ENCODE results near the gene CDHR3. TPM values are rescaled to one million over a fixed set of nuclear protein-coding genes. Genes with fewer than 3 reads are reported as not detected.
"Not testable (repeated sequence)": the region's sequence is repeated elsewhere in the genome, so short reads cannot be mapped to it uniquely, and the experiment has no call there.

The CDHR3 gene
- total and polyA plus RNA-seq, 4 donors, result 1.0 to 10.5 (median 1.8) TPM

DNA sequence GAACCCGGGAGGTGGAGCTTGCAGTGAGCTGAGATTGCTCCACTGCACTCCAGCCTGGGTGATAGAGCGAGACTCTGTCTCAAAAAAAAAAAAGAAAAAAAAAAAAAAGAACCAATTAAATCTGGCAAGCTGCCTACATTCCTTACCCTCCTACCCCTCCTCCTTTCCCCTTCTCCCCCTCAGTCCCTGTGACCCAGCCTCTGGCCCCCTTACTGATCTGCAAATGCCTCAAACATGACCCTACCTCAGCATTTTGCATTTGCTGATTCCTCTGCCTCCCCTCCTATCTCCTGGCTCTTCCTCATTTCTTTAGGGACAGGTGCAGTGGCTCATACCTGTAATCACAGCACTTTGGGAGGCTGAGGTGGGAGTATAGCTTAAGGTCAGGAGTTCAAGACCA lies 19.3 kb downstream of the CDHR3 start:
- Histone ChIP-seq H3K4me3 (ENCODE audit: low read depth in 1 of 3, low read length in 3 of 3) (no peak overlapping the region), H3K9me3 (ENCODE audit: control insufficient read depth in 4 of 4, low read length in 3 of 4) (no peaks in the 10 kb centered on the region), H3K27me3 (ENCODE audit: control insufficient read depth in 4 of 4, insufficient read depth in 4 of 4, low read length in 3 of 4) (no peaks in the 10 kb centered on the region), H3K4me1 (ENCODE audit: control insufficient read depth in 4 of 4, insufficient read depth in 4 of 4, low read length in 3 of 4) (no peaks in the 10 kb centered on the region), H3K36me3 (ENCODE audit: control insufficient read depth in 4 of 4, insufficient read depth in 3 of 4, low read depth in 1 of 4, low read length in 3 of 4) (no peaks in the 10 kb centered on the region), H3K27ac (ENCODE audit: low read depth in 1 of 2, low read length in 2 of 2) (no peak overlapping the region), H3K9ac (ENCODE audit: low read depth in 1 of 2, low read length in 2 of 2) (no peak overlapping the region)
- no peak for DNase-seq (ENCODE audit: low spot score)
- TF ChIP-seq, protein P1, sequence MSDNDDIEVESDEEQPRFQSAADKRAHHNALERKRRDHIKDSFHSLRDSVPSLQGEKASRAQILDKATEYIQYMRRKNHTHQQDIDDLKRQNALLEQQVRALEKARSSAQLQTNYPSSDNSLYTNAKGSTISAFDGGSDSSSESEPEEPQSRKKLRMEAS (IDR thresholded peaks at IDR 0.05), result no peak
- no peak for TF ChIP-seq NR2F2 (IDR thresholded peaks at IDR 0.05)
- 100% methylated on average over 2 of the region's 2 CpGs for WGBS

- not testable (repeated sequence) for H3K9ac ChIP-seq (ENCODE audit: low read depth in 1 of 2, low read length in 2 of 2); H3K27me3 ChIP-seq (ENCODE audit: control insufficient read depth in 4 of 4, insufficient read depth in 4 of 4, low read length in 3 of 4); H3K36me3 ChIP-seq (ENCODE audit: control insufficient read depth in 4 of 4, insufficient read depth in 3 of 4, low read depth in 1 of 4, low read length in 3 of 4); H3K9me3 ChIP-seq (ENCODE audit: control insufficient read depth in 4 of 4, low read length in 3 of 4); DNase-seq (ENCODE audit: low spot score); H3K4me3 ChIP-seq (ENCODE audit: low read depth in 1 of 3, low read length in 3 of 3); H3K27ac ChIP-seq (ENCODE audit: low read depth in 1 of 2, low read length in 2 of 2); H3K4me1 ChIP-seq (ENCODE audit: control insufficient read depth in 4 of 4, insufficient read depth in 4 of 4, low read length in 3 of 4)
- 97% methylated on average over 6 of the region's 6 CpGs for WGBS
Observed at GRCh38 chr7:105984808-105985207, 21.7 kb downstream of the CDHR3 start.

- no peaks in the 10 kb centered on the region for H3K4me1 ChIP-seq (ENCODE audit: control insufficient read depth in 4 of 4, insufficient read depth in 4 of 4, low read length in 3 of 4)
- H3K27ac ChIP-seq (ENCODE audit: low read depth in 1 of 2, low read length in 2 of 2), result no peak overlapping the region
- no peak for DNase-seq (ENCODE audit: low spot score)
- TF ChIP-seq, protein P1 (IDR thresholded peaks at IDR 0.05), result no peak
- TF ChIP-seq RXRA (IDR thresholded peaks at IDR 0.05), result no peak
- TF ChIP-seq HNF4G (IDR thresholded peaks at IDR 0.05), result no peak
- TF ChIP-seq, protein P2, sequence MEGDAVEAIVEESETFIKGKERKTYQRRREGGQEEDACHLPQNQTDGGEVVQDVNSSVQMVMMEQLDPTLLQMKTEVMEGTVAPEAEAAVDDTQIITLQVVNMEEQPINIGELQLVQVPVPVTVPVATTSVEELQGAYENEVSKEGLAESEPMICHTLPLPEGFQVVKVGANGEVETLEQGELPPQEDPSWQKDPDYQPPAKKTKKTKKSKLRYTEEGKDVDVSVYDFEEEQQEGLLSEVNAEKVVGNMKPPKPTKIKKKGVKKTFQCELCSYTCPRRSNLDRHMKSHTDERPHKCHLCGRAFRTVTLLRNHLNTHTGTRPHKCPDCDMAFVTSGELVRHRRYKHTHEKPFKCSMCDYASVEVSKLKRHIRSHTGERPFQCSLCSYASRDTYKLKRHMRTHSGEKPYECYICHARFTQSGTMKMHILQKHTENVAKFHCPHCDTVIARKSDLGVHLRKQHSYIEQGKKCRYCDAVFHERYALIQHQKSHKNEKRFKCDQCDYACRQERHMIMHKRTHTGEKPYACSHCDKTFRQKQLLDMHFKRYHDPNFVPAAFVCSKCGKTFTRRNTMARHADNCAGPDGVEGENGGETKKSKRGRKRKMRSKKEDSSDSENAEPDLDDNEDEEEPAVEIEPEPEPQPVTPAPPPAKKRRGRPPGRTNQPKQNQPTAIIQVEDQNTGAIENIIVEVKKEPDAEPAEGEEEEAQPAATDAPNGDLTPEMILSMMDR (IDR thresholded peaks at IDR 0.05; ENCODE audit: low read depth, low read length, missing input control), result no peak
- no peak for TF ChIP-seq RAD21 (IDR thresholded peaks at IDR 0.05)
- no peak for TF ChIP-seq SP1 (IDR thresholded peaks at IDR 0.05)
- no peak for TF ChIP-seq FOXA1 (IDR thresholded peaks at IDR 0.05)
- TF ChIP-seq ATF3 (IDR thresholded peaks at IDR 0.05), result no peak
- WGBS, result 89% methylated on average over 4 of the region's 4 CpGs
- H3K36me3 ChIP-seq (ENCODE audit: control insufficient read depth in 4 of 4, insufficient read depth in 3 of 4, low read depth in 1 of 4, low read length in 3 of 4), result no peaks in the 10 kb centered on the region
- H3K27me3 ChIP-seq (ENCODE audit: control insufficient read depth in 4 of 4, insufficient read depth in 4 of 4, low read length in 3 of 4), result no peaks in the 10 kb centered on the region
- H3K4me3 ChIP-seq (ENCODE audit: low read depth in 1 of 3, low read length in 3 of 3), result no peak overlapping the region
- H3K9ac ChIP-seq (ENCODE audit: low read depth in 1 of 2, low read length in 2 of 2), result no peak overlapping the region
- H3K9me3 ChIP-seq (ENCODE audit: control insufficient read depth in 4 of 4, low read length in 3 of 4), result no peaks in the 10 kb centered on the region
Observed at GRCh38 chr7:105985229-105985628, 22.2 kb downstream of the CDHR3 start.

DNA sequence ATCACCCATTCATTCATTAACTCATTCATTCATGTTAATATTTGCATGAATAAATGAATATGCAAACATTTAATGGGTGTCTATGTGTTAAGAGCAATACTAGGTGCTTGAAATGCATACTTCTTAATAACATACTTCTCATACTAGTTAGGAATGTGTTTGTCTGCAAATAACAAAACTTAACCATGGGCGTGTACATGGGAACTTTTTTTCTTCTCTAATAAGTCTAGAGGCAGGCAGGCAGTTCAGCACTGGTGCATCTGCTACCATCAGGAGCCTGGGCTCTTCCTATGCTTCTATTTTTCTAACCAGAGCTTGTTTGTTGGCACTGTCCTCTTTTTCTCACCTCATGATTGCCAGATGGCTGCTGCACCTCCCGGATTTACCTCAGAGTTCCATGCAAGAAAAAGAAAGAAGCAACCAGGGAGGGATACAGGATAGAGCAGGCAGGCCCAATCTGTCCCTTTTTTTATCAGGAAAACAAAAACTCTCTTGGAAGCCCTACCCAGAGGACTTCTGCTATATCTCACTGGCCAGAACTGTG lies 22.7 kb downstream of the CDHR3 start:
- no peak for DNase-seq (ENCODE audit: low spot score)
- H3K27me3 ChIP-seq (ENCODE audit: control insufficient read depth in 4 of 4, insufficient read depth in 4 of 4, low read length in 3 of 4), result no peaks in the 10 kb centered on the region
- no peaks in the 10 kb centered on the region for H3K9me3 ChIP-seq (ENCODE audit: control insufficient read depth in 4 of 4, low read length in 3 of 4)
- H3K36me3 ChIP-seq (ENCODE audit: control insufficient read depth in 4 of 4, insufficient read depth in 3 of 4, low read depth in 1 of 4, low read length in 3 of 4), result no peaks in the 10 kb centered on the region
- no peak overlapping the region for H3K9ac ChIP-seq (ENCODE audit: low read depth in 1 of 2, low read length in 2 of 2)
- WGBS, result 91% methylated on average over 2 of the region's 2 CpGs
- H3K4me1 ChIP-seq (ENCODE audit: control insufficient read depth in 4 of 4, insufficient read depth in 4 of 4, low read length in 3 of 4), result no peaks in the 10 kb centered on the region
- no peak overlapping the region for H3K27ac ChIP-seq (ENCODE audit: low read depth in 1 of 2, low read length in 2 of 2)
- no peak overlapping the region for H3K4me3 ChIP-seq (ENCODE audit: low read depth in 1 of 3, low read length in 3 of 3)
- TF ChIP-seq RXRA (IDR thresholded peaks at IDR 0.05), result no peak
- no peak for TF ChIP-seq EGR1 (IDR thresholded peaks at IDR 0.05; ENCODE audit: low read depth in 2 of 2)
- TF ChIP-seq HNF4A (conservative IDR thresholded peaks at IDR 0.05), result no peak
- no peak for TF ChIP-seq FOXA1 (IDR thresholded peaks at IDR 0.05)
- TF ChIP-seq RAD21 (IDR thresholded peaks at IDR 0.05), result no peak
- TF ChIP-seq HNF4G (IDR thresholded peaks at IDR 0.05), result no peak
- no peak for TF ChIP-seq SP1 (IDR thresholded peaks at IDR 0.05)
- no peak for TF ChIP-seq ATF3 (IDR thresholded peaks at IDR 0.05)
- no peak for TF ChIP-seq TAF1 (conservative IDR thresholded peaks at IDR 0.05)
- TF ChIP-seq JUND (IDR thresholded peaks at IDR 0.05), result no peak
- TF ChIP-seq NR2F2 (IDR thresholded peaks at IDR 0.05), result no peak
- TF ChIP-seq, protein P1 (IDR thresholded peaks at IDR 0.05), result no peak
- TF ChIP-seq, protein P2 (IDR thresholded peaks at IDR 0.05; ENCODE audit: low read depth, low read length, missing input control), result no peak
- no peak for TF ChIP-seq ZBTB33 (IDR thresholded peaks at IDR 0.05)

Measured in liver (tissue), 9 donors.